Measurements from ENCODE around the gene TACR2. TPM values are rescaled to one million over a fixed set of nuclear protein-coding genes. Genes with fewer than 3 reads are reported as not detected.

The TACR2 gene
- polyA plus RNA-seq, 3 donors, result 0.19 to 0.23 (median 0.20) TPM

GRCh38 chr10:69360485-69361302, 56.0 kb downstream of the TACR2 start:
- Histone ChIP-seq H3K79me2 (ENCODE audit: insufficient read depth, low read length) (peaks cover 96% of the 10 kb centered on the region), H3K4me1 (ENCODE audit: control insufficient read depth in 1 of 2, insufficient read depth in 2 of 2, low read length in 2 of 2) (peaks cover 37 to 55% of the 10 kb centered on the region in 2 donors)

GRCh38 chr10:69359594-69359993, 57.1 kb downstream of the TACR2 start:
- Histone ChIP-seq H2AFZ (ENCODE audit: insufficient read depth, low read depth, low read length, poor library complexity, severe bottlenecking) (no peak overlapping the region), H3K36me3 (replicated peaks in 1 of 2; ENCODE audit: control insufficient read depth in 1 of 2, insufficient read depth in 2 of 2, low read length in 2 of 2) (peaks cover 22 to 46% of the 10 kb centered on the region in 2 donors), H3K4me1 (ENCODE audit: control insufficient read depth in 1 of 2, insufficient read depth in 2 of 2, low read length in 2 of 2) (peaks cover 37 to 55% of the 10 kb centered on the region in 2 donors), H3K9ac (ENCODE audit: insufficient read depth, low read length, poor library complexity, severe bottlenecking) (no peak overlapping the region), H3K79me2 (ENCODE audit: insufficient read depth, low read length) (peaks cover 98% of the 10 kb centered on the region), H4K20me1 (ENCODE audit: insufficient read depth, low read length) (peaks cover 42% of the 10 kb centered on the region), H3K27ac (ENCODE audit: low read depth in 1 of 2, low read length in 2 of 2) (peak overlapping the region; percentile 56 to 88), H3K4me3 (replicated peaks in 1 of 3; ENCODE audit: low read depth in 2 of 3, low read length in 3 of 3) (peak overlapping the region in 1 of 3 experiments; percentile 56), H3K4me2 (replicated peaks; ENCODE audit: extremely low read depth, low read length, poor library complexity, severe bottlenecking) (peak overlapping the region; percentile 66), H3K27me3 (ENCODE audit: control insufficient read depth in 2 of 2, insufficient read depth in 2 of 2, low read length in 2 of 2) (no peaks in the 10 kb centered on the region), H3K9me3 (replicated peaks in 1 of 2; ENCODE audit: control insufficient read depth in 1 of 2, insufficient read depth in 1 of 2, low read length in 2 of 2) (no peaks in the 10 kb centered on the region)
- no peaks in the 10 kb centered on the region for H3K27me3 Mint-ChIP-seq (ENCODE audit: low read depth in 3 of 3)
- peaks cover 43% of the 10 kb centered on the region for H3K4me1 Mint-ChIP-seq
- intact Hi-C loops (cut with micrococcal nuclease), result loop anchor here in 1 of 2 donors (5.0 kb wide), 1 partner anchor 37 kb away; no protein-coding TSS in a partner anchor
- H3K4me3 Mint-ChIP-seq, result peak overlapping the region; percentile 42 to 82
- peaks cover 37 to 51% of the 10 kb centered on the region in 2 donors for H3K36me3 Mint-ChIP-seq
- no peak for TF ChIP-seq CTCF (IDR thresholded peaks at IDR 0.05)
- 39% methylated on average over 5 of the region's 5 CpGs for WGBS (ENCODE audit: insufficient coverage)
- H3K27ac Mint-ChIP-seq, result peak overlapping the region; percentile 88 to 97 (median 90)
- no peak for DNase-seq
- peaks cover 0 to under 1% (median 0%) of the 10 kb centered on the region in 7 donors for H3K9me3 Mint-ChIP-seq

More at GRCh38 chr10:69360485-69361302, 56.0 kb downstream of the TACR2 start:
- Histone ChIP-seq H3K27me3 (ENCODE audit: control insufficient read depth in 2 of 2, insufficient read depth in 2 of 2, low read length in 2 of 2) (no peaks in the 10 kb centered on the region), H3K4me2 (replicated peaks; ENCODE audit: extremely low read depth, low read length, poor library complexity, severe bottlenecking) (no peak overlapping the region), H3K9me3 (replicated peaks in 1 of 2; ENCODE audit: control insufficient read depth in 1 of 2, insufficient read depth in 1 of 2, low read length in 2 of 2) (no peaks in the 10 kb centered on the region), H3K27ac (ENCODE audit: low read depth in 1 of 2, low read length in 2 of 2) (peak overlapping the region; percentile 56 to 88), H3K4me3 (replicated peaks in 1 of 3; ENCODE audit: low read depth in 2 of 3, low read length in 3 of 3) (no peak overlapping the region), H4K20me1 (ENCODE audit: insufficient read depth, low read length) (peaks cover 53% of the 10 kb centered on the region), H3K36me3 (replicated peaks in 1 of 2; ENCODE audit: control insufficient read depth in 1 of 2, insufficient read depth in 2 of 2, low read length in 2 of 2) (peaks cover 33 to 57% of the 10 kb centered on the region in 2 donors), H3K9ac (ENCODE audit: insufficient read depth, low read length, poor library complexity, severe bottlenecking) (no peak overlapping the region), H2AFZ (ENCODE audit: insufficient read depth, low read depth, low read length, poor library complexity, severe bottlenecking) (no peak overlapping the region)
- Mint-ChIP-seq H3K27me3 (ENCODE audit: low read depth in 3 of 3) (no peaks in the 10 kb centered on the region), H3K27ac (peak overlapping the region in 6 of 7 donors; percentile 80 to 97 (median 90)), H3K4me1 (peaks cover 39% of the 10 kb centered on the region), H3K9me3 (no peaks in the 10 kb centered on the region), H3K4me3 (no peak overlapping the region), H3K36me3 (peaks cover 47 to 61% of the 10 kb centered on the region in 2 donors)
- no peak for TF ChIP-seq CTCF (IDR thresholded peaks at IDR 0.05)
- WGBS (ENCODE audit: insufficient coverage), result 74% methylated on average over 7 of the region's 8 CpGs
- no peak for DNase-seq
- intact Hi-C loops (cut with micrococcal nuclease), result no loop called here
